LNCaP clone FGC (cell line): ENCODE results near the gene TWF2.
"Not testable (repeated sequence)": the region's sequence is repeated elsewhere in the genome, so short reads cannot be mapped to it uniquely, and the experiment has no call there.

Source experiments
- DNase-seq: peaks from one replicate; pipeline ENCODE4 v3.0.0-alpha.2; 2011; ENCODE audit warnings: low read depth
- H3K4me3 ChIP-seq: 2 replicates; pipeline ENCODE4 v1.5.1; 2011; ENCODE audit warnings: mild to moderate bottlenecking, low read depth, low read length, control low read depth
- TF ChIP-seq, protein P1 (sequence below): IDR thresholded peaks from 2 replicates; pipeline ENCODE4 v1.5.1; 2012; ENCODE audit warnings: mild to moderate bottlenecking; ENCODE audit not compliant: control insufficient read depth, insufficient read depth; ENCODE audit errors: extremely low read depth

TWF2 gene

DNA sequence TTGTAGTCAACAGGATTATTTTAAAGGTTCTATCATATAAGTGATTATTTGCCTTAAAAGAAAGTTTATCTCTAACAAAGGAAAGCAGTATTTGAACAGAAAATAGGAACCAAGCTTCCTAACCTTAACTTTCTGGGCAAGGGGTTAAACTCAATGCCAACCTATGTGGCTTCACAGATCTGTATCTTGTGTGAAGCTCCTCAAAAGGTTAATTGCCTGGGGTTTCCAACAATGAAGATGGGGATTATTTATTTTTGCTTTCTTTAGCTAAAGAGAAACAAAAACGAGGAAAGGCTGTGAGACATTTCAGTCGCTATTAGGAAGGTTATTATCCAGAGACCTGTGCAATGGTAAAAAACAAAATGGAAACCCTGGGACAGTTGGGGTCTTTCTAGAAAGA lies 40.6 kb upstream of the TWF2 start:
- no peak for DNase-seq
- TF ChIP-seq, protein P1, sequence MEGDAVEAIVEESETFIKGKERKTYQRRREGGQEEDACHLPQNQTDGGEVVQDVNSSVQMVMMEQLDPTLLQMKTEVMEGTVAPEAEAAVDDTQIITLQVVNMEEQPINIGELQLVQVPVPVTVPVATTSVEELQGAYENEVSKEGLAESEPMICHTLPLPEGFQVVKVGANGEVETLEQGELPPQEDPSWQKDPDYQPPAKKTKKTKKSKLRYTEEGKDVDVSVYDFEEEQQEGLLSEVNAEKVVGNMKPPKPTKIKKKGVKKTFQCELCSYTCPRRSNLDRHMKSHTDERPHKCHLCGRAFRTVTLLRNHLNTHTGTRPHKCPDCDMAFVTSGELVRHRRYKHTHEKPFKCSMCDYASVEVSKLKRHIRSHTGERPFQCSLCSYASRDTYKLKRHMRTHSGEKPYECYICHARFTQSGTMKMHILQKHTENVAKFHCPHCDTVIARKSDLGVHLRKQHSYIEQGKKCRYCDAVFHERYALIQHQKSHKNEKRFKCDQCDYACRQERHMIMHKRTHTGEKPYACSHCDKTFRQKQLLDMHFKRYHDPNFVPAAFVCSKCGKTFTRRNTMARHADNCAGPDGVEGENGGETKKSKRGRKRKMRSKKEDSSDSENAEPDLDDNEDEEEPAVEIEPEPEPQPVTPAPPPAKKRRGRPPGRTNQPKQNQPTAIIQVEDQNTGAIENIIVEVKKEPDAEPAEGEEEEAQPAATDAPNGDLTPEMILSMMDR, result no peak
- H3K4me3 ChIP-seq, result peak overlapping the region; percentile 88

DNA sequence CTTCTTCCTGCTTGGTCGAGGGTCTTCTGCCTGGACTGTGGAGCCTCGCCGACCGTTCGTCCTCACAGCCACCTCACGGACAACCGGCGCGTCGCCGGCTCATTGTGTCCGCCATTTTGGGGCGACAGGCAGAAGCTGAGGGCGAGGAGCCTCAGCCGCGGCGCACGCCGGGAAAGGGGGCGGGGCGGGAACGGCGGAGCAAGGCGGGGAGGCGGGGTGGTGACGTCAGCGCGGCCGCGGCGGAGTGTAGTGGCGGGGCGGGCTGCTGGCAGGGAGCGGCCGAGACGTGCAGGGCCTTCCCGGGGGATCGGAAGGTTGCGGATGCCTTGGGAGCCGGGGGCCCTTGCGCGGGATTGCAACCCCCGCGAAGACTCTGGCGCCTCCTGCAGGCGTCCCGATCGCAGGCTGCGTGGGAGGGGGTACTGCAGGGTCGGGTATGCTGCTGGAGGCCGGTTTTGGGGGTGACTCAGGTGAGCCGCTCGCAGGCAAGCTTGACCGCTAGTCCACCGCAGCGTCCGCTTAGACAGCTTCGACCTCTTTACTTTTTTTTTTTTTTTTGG lies 39.6 kb upstream of the TWF2 start, which contains the start of gene WDR82:
TSS of gene WDR82 (minus strand) at position 140 of the 560 bp plus-strand sequence. CDS start 288 bp downstream, outside the sequence.
- TF ChIP-seq, protein P1, result peak; percentile 20; the same call in 1 of the 2 replicates
- DNase-seq, result peak; percentile 63
- H3K4me3 ChIP-seq, result peak within 1 kb of the TSS; percentile 88

DNA sequence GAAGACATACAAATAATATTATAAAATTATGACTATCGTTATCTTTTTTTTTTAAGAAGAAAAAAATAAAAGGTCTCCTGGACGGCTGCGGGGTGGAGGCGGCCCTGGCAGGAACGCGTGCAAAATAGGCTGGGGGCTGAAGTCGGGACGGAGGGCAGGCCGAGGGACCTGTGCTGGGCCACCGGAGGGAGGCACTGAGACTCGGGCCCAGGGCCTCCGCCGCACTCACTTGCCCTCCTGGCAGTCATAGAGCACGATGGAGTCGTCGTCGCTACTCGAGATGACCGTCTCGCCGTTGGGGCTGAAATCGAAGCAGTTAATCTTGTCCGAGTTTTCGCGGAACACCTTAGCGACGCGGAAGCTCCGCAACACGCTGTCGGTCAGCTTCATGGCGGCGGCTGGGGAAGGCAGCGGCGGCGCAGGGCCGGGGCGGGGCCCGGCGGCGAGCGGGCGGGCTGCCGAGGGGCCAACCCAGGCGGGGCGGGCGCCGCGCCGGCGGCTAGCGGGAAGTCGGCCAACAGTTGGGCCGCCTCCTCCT lies 39.1 kb upstream of the TWF2 start:
- TF ChIP-seq, protein P1, result peak; percentile 18; the same call in 1 of the 2 replicates
- no peak for DNase-seq
- H3K4me3 ChIP-seq, result peak overlapping the region; percentile 88

DNA sequence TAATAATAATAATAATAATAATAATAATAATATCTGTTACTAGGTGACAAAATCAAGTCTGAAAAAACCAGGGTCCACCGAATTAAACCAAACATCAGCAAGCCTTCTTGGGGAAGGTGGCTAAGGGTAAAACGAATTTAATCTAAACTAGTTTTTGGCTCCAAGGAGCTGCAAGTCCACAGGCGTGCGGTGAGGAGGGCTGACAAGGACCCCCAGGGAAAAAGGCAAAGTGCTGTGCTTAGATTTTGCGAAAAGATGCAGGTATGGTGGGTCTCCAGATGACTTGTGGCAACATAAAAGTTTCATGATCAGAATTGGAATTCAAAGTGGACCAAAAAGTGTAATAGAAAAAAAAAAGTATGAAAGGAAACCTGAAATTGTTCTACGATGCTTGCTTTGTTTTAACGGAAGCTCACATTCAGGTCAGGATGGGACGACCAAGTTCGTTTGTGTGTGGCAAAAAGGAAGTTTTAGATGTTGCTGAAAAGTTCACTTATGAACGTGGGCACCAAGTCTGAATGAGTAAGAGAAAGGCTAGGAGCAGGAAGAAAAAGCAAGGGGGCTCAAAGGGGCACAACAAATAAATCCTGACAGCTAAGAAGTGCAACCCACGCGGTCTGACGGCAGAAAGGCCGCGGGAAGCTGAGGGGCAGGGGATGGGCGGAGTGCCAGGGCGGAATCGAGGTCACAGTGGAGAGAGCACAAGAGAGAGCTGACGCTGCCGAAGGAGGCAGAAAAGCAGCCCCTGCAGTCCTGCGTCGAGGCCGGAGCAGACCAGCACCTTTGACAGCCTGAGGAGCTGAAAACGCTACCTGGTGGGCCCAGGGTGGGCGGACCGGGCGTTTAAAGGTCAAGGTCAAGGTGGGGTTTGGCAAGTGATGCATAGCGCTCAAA lies 38.4 kb upstream of the TWF2 start:
- TF ChIP-seq, protein P1, result no peak
- no peak for DNase-seq
- peak overlapping the region; percentile 88 for H3K4me3 ChIP-seq

DNA sequence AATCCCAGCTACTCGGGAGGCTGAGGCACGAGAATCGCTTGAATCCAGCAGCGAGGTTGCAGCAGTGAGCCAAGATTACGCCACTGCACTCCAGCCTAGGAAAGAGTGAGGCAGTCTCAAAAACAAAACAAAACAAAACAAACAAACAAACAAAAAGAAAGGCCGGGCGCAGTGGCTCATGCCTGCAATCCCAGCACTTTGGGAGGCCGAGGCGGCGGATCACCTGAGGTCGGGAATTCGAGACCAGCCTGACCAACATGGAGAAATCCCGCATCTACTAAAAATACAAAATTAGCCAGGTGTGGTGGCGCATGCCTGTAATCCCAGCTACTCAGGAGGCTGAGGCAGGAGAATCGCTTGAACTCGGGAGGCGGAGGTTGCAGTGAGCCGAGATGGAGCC lies 35.8 kb upstream of the TWF2 start:
- H3K4me3 ChIP-seq, DNase-seq: not testable (repeated sequence)

DNA sequence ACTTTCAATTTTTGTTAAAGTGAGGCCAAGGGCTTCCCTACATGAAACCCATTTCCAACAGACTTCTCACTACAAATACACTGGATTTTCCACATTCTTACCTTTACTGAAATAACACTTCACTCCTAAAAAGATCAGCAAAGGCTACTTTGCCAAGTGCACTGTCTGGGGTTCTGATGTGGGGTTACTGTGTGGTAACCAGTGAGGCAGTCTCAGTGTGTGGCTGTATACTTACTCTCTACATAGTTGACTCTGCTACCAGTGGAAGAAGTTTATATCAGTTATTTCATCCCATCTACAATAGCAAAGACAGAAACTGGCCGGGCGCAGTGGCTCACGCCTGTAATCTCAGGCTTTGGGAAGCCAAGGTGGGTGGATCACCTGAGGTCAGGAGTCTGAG lies 33.9 kb upstream of the TWF2 start:
- no peak for DNase-seq
- TF ChIP-seq, protein P1, result no peak
- H3K4me3 ChIP-seq, result no peak overlapping the region

DNA sequence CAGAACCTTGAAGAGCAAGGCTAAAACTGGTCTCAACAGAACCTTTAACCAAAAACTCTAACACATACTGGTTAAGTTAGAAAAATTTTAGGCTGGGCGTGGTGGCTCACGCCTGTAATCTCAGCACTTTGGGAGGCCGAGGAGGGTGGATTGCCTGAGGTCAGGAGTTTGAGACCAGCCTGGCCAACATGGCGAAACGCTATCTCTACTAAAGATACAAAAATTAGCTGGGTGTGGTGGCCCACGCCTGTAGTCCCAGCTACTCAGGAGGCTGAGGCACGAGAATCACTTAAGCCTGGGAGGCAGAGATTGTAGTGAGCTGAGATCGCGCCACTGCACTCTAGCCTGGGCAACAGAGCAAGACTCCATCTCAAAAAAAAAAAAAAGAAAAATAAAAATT lies 33.2 kb upstream of the TWF2 start:
- not testable (repeated sequence) for H3K4me3 ChIP-seq, DNase-seq
